ENCODE results near the gene ACLY. TPM values are rescaled to one million over a fixed set of nuclear protein-coding genes. Genes with fewer than 3 reads are reported as not detected.

Gene ACLY
- total RNA-seq, 2 experiments from 2014 or later: 177 to 185 TPM

DNA sequence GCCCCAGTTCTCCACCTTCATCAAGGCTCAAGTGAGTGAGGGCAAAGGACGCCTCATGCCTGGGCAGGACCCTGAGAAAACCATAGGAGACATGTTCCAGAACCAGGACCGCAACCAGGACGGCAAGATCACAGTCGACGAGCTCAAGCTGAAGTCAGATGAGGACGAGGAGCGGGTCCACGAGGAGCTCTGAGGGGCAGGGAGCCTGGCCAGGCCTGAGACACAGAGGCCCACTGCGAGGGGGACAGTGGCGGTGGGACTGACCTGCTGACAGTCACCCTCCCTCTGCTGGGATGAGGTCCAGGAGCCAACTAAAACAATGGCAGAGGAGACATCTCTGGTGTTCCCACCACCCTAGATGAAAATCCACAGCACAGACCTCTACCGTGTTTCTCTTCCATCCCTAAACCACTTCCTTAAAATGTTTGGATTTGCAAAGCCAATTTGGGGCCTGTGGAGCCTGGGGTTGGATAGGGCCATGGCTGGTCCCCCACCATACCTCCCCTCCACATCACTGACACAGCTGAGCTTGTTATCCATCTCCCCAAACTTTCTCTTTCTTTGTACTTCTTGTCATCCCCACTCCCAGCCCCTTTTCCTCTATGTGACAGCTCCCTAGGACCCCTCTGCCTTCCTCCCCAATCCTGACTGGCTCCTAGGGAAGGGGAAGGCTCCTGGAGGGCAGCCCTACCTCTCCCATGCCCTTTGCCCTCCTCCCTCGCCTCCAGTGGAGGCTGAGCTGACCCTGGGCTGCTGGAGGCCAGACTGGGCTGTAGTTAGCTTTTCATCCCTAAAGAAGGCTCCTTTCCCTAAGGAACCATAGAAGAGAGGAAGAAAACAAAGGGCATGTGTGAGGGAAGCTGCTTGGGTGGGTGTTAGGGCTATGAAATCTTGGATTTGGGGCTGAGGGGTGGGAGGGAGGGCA, 96.3 kb downstream of the ACLY start:
- no peak for DNase-seq
- Mint-ChIP-seq H3K36me3 (ENCODE audit: low read depth) (no peaks in the 10 kb centered on the region), H3K27me3 (ENCODE audit: low read depth) (no peaks in the 10 kb centered on the region), H3K4me3 (no peak overlapping the region), H3K4me1 (ENCODE audit: low read depth) (no peaks in the 10 kb centered on the region), H3K9me3 (ENCODE audit: insufficient read depth) (no peaks in the 10 kb centered on the region), H3K27ac (no peak overlapping the region)
- POLR2A ChIA-PET: no interaction called here
- CTCF ChIA-PET: interaction anchor here (0.5 to 1.6 kb wide), 2 partner anchors 11 to 136 kb away, joined by 3 to 5 read pairs; partner anchors contain the start of gene P3H4
- no peak for ATAC-seq

DNA sequence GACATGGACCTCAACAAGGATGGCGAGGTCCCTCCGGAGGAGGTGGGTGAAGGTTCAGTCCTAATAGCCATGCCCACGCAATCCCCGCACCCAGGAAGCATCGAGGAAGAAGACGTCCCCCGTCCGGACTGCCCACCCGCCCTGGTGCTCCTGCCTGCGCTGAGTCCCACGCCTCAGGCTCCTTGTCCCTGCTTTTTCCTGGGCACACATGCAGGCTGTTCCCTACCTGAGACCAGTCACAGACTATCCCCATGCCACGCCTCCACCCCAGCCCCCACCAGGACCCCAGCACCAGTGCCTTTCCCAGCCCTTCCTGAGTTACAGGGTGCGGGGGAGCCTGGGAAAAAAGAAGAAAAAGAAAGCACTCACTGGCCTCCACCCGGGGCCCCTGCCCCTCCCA, 97.0 kb downstream of the ACLY start:
- ChIA-PET CTCF (interaction anchor here (0.5 to 1.6 kb wide), 2 partner anchors 10 to 137 kb away, joined by 3 to 5 read pairs; partner anchors contain the start of gene P3H4), POLR2A (no interaction called here)
- Mint-ChIP-seq H3K4me3 (no peak overlapping the region), H3K36me3 (ENCODE audit: low read depth) (no peaks in the 10 kb centered on the region), H3K4me1 (ENCODE audit: low read depth) (no peaks in the 10 kb centered on the region), H3K9me3 (ENCODE audit: insufficient read depth) (no peaks in the 10 kb centered on the region), H3K27ac (no peak overlapping the region), H3K27me3 (ENCODE audit: low read depth) (no peaks in the 10 kb centered on the region)
- no peak for DNase-seq
- no peak for ATAC-seq

DNA sequence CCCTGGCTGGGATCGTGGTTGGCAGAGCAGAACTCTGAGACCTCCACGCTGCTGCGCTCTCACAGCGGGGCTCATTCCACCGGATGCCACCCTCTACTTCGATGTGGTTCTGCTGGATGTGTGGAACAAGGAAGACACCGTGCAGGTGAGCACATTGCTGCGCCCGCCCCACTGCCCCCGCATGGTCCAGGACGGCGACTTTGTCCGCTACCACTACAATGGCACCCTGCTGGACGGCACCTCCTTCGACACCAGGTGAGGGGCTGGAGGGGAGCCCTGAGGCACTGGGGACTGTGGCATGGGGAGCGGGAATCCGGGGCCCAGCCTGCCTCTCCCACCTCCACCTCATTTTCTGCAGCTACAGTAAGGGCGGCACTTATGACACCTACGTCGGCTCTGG, 100.7 kb downstream of the ACLY start:
- peaks cover 2% of the 10 kb centered on the region for H3K4me1 Mint-ChIP-seq (ENCODE audit: low read depth)
- POLR2A ChIA-PET: no interaction called here

More for the DNA sequence above, 100.7 kb downstream of the ACLY start:
- no peak overlapping the region for H3K27ac Mint-ChIP-seq
- peaks cover 6% of the 10 kb centered on the region for H3K27me3 Mint-ChIP-seq (ENCODE audit: low read depth)
- ATAC-seq (no peak), DNase-seq (no peak)
- CTCF ChIA-PET: no interaction called here
- H3K9me3 Mint-ChIP-seq (ENCODE audit: insufficient read depth): no peaks in the 10 kb centered on the region
- H3K4me3 Mint-ChIP-seq: no peak overlapping the region
- H3K36me3 Mint-ChIP-seq (ENCODE audit: low read depth): no peaks in the 10 kb centered on the region

Other genes starting within 250 kb of the ACLY start
- gene EIF1, start 230.1 kb downstream of the ACLY start, total RNA-seq: 100 to 1,000 TPM; 661 to 670 TPM
- not detected for gene GAST, start 206.6 kb downstream of the ACLY start, total RNA-seq
- under 1 TPM; 0.08 to 0.11 TPM for gene HAP1, start 184.3 kb downstream of the ACLY start, total RNA-seq
- gene JUP, start 132.2 kb downstream of the ACLY start, total RNA-seq: 1 to 10 TPM; 5.2 to 6.0 TPM
- gene P3H4, start 107.0 kb downstream of the ACLY start, total RNA-seq: 1 to 10 TPM; 2.7 to 3.5 TPM
- not detected for gene FKBP10, start 105.9 kb downstream of the ACLY start, total RNA-seq
- gene NT5C3B, start 82.7 kb downstream of the ACLY start, total RNA-seq: 10 to 100 TPM; 15.7 to 17.8 TPM
- not detected for gene KLHL10, start 81.1 kb downstream of the ACLY start, total RNA-seq
- 10 to 100 TPM; 12.3 to 13.2 TPM for gene KLHL11, start 53.5 kb downstream of the ACLY start, total RNA-seq
- under 1 TPM; 0.89 to 0.97 TPM for gene ODAD4, start 11.7 kb upstream of the ACLY start, total RNA-seq
- gene CNP, start 47.8 kb upstream of the ACLY start, total RNA-seq: 10 to 100 TPM; 93.4 to 94.6 TPM
- gene DNAJC7, start 98.5 kb upstream of the ACLY start, total RNA-seq: 10 to 100 TPM; 86.1 to 99.8 TPM
- gene NKIRAS2, start 101.1 kb upstream of the ACLY start, total RNA-seq: 10 to 100 TPM; 25.7 to 26.2 TPM
- under 1 TPM; 0.16 to 0.24 TPM for gene C17orf113, start 131.7 kb upstream of the ACLY start, total RNA-seq
- under 1 TPM; 0.23 to 0.47 TPM for gene ZNF385C, start 179.5 kb upstream of the ACLY start, total RNA-seq
- gene DHX58, start 193.8 kb upstream of the ACLY start, total RNA-seq: 10 to 100 TPM; 71.9 to 72.9 TPM
- gene KAT2A, start 202.4 kb upstream of the ACLY start, total RNA-seq: 10 to 100 TPM; 45.2 to 46.8 TPM
- under 1 TPM; 0.16 to 0.29 TPM for gene HSPB9, start 203.9 kb upstream of the ACLY start, total RNA-seq
- gene RAB5C, start 236.0 kb upstream of the ACLY start, total RNA-seq: 100 to 1,000 TPM; 102 to 107 TPM